ENCODE measurements around the gene P3H4.

P3H4 gene

GRCh38 chr17:41766135-41766534 is 45.6 kb downstream of the P3H4 start:
- Histone ChIP-seq H3K27ac (ENCODE audit: low read length) (no peak overlapping the region), H3K36me3 (ENCODE audit: control insufficient read depth in 1 of 2, insufficient read depth in 2 of 2, low read length in 2 of 2) (peaks cover 46 to 78% of the 10 kb centered on the region in 2 donors), H3K4me1 (ENCODE audit: control insufficient read depth in 1 of 2, insufficient read depth in 2 of 2, low read length in 2 of 2) (no peaks in the 10 kb centered on the region), H3K4me3 (ENCODE audit: low read depth in 1 of 2, low read length in 2 of 2) (no peak overlapping the region), H3K27me3 (ENCODE audit: low read depth, low read length) (no peaks in the 10 kb centered on the region), H3K9me3 (ENCODE audit: control insufficient read depth in 1 of 2, low read length in 2 of 2) (no peaks in the 10 kb centered on the region)

- Histone ChIP-seq H3K4me3 (ENCODE audit: low read depth in 1 of 2, low read length in 2 of 2) (no peak overlapping the region), H3K27ac (ENCODE audit: low read length) (no peak overlapping the region), H3K36me3 (ENCODE audit: control insufficient read depth in 1 of 2, insufficient read depth in 2 of 2, low read length in 2 of 2) (peaks cover 41 to 74% of the 10 kb centered on the region in 2 donors)
These were observed 48.4 kb downstream of the P3H4 start for GRCh38 chr17:41763327-41763726.

GRCh38 chr17:41762841-41763240 is 48.9 kb downstream of the P3H4 start:
- H3K27me3 ChIP-seq (ENCODE audit: low read depth, low read length), result no peaks in the 10 kb centered on the region
- H3K9me3 ChIP-seq (ENCODE audit: control insufficient read depth in 1 of 2, low read length in 2 of 2), result no peaks in the 10 kb centered on the region
- H3K4me1 ChIP-seq (ENCODE audit: control insufficient read depth in 1 of 2, insufficient read depth in 2 of 2, low read length in 2 of 2), result no peaks in the 10 kb centered on the region
- H3K4me3 ChIP-seq (ENCODE audit: low read depth in 1 of 2, low read length in 2 of 2), result no peak overlapping the region
- H3K36me3 ChIP-seq (ENCODE audit: control insufficient read depth in 1 of 2, insufficient read depth in 2 of 2, low read length in 2 of 2), result peaks cover 46 to 77% of the 10 kb centered on the region in 2 donors
- no peak overlapping the region for H3K27ac ChIP-seq (ENCODE audit: low read length)

More at GRCh38 chr17:41763327-41763726, 48.4 kb downstream of the P3H4 start:
- Histone ChIP-seq H3K4me1 (ENCODE audit: control insufficient read depth in 1 of 2, insufficient read depth in 2 of 2, low read length in 2 of 2) (no peaks in the 10 kb centered on the region), H3K9me3 (ENCODE audit: control insufficient read depth in 1 of 2, low read length in 2 of 2) (no peaks in the 10 kb centered on the region), H3K27me3 (ENCODE audit: low read depth, low read length) (no peaks in the 10 kb centered on the region)

GRCh38 chr17:41762391-41762790 is 49.4 kb downstream of the P3H4 start:
- H3K36me3 ChIP-seq (ENCODE audit: control insufficient read depth in 1 of 2, insufficient read depth in 2 of 2, low read length in 2 of 2), result peaks cover 45 to 77% of the 10 kb centered on the region in 2 donors

GRCh38 chr17:41760878-41761277 is 50.9 kb downstream of the P3H4 start:
- Histone ChIP-seq H3K9me3 (ENCODE audit: control insufficient read depth in 1 of 2, low read length in 2 of 2) (no peaks in the 10 kb centered on the region), H3K4me3 (ENCODE audit: low read depth in 1 of 2, low read length in 2 of 2) (no peak overlapping the region), H3K4me1 (ENCODE audit: control insufficient read depth in 1 of 2, insufficient read depth in 2 of 2, low read length in 2 of 2) (no peaks in the 10 kb centered on the region), H3K27ac (ENCODE audit: low read length) (no peak overlapping the region), H3K27me3 (ENCODE audit: low read depth, low read length) (no peaks in the 10 kb centered on the region), H3K36me3 (ENCODE audit: control insufficient read depth in 1 of 2, insufficient read depth in 2 of 2, low read length in 2 of 2) (peaks cover 49 to 77% of the 10 kb centered on the region in 2 donors)

More at GRCh38 chr17:41762391-41762790, 49.4 kb downstream of the P3H4 start:
- Histone ChIP-seq H3K27me3 (ENCODE audit: low read depth, low read length) (no peaks in the 10 kb centered on the region), H3K4me3 (ENCODE audit: low read depth in 1 of 2, low read length in 2 of 2) (no peak overlapping the region), H3K4me1 (ENCODE audit: control insufficient read depth in 1 of 2, insufficient read depth in 2 of 2, low read length in 2 of 2) (no peaks in the 10 kb centered on the region), H3K27ac (ENCODE audit: low read length) (no peak overlapping the region), H3K9me3 (ENCODE audit: control insufficient read depth in 1 of 2, low read length in 2 of 2) (no peaks in the 10 kb centered on the region)

- Histone ChIP-seq H3K27ac (ENCODE audit: low read length) (no peak overlapping the region), H3K4me1 (ENCODE audit: control insufficient read depth in 1 of 2, insufficient read depth in 2 of 2, low read length in 2 of 2) (no peaks in the 10 kb centered on the region), H3K9me3 (ENCODE audit: control insufficient read depth in 1 of 2, low read length in 2 of 2) (no peaks in the 10 kb centered on the region), H3K36me3 (ENCODE audit: control insufficient read depth in 1 of 2, insufficient read depth in 2 of 2, low read length in 2 of 2) (peaks cover 35 to 64% of the 10 kb centered on the region in 2 donors), H3K4me3 (ENCODE audit: low read depth in 1 of 2, low read length in 2 of 2) (no peak overlapping the region), H3K27me3 (ENCODE audit: low read depth, low read length) (no peaks in the 10 kb centered on the region)
These were observed 53.1 kb downstream of the P3H4 start for GRCh38 chr17:41758601-41759000.

- no peaks in the 10 kb centered on the region for H3K27me3 ChIP-seq (ENCODE audit: low read depth, low read length)
- no peaks in the 10 kb centered on the region for H3K9me3 ChIP-seq (ENCODE audit: control insufficient read depth in 1 of 2, low read length in 2 of 2)
- H3K36me3 ChIP-seq (ENCODE audit: control insufficient read depth in 1 of 2, insufficient read depth in 2 of 2, low read length in 2 of 2), result peaks cover 17 to 30% of the 10 kb centered on the region in 2 donors
These were observed 57.7 kb downstream of the P3H4 start for GRCh38 chr17:41754066-41754465.

More at GRCh38 chr17:41754066-41754465, 57.7 kb downstream of the P3H4 start:
- Histone ChIP-seq H3K4me1 (ENCODE audit: control insufficient read depth in 1 of 2, insufficient read depth in 2 of 2, low read length in 2 of 2) (no peaks in the 10 kb centered on the region), H3K4me3 (ENCODE audit: low read depth in 1 of 2, low read length in 2 of 2) (no peak overlapping the region), H3K27ac (ENCODE audit: low read length) (no peak overlapping the region)

All from muscle layer of duodenum (tissue), 2 donors.